Urinary bladder (tissue), 4 donors: ENCODE data around the gene CEP95. TPM values are rescaled to one million over a fixed set of nuclear protein-coding genes. Genes with fewer than 3 reads are reported as not detected.

Experiments used
- DNase-seq: peaks from one replicate; pipeline ENCODE4 v3.0.0-alpha.2; 2015; ENCODE audit errors: extremely low spot score
- H3K27ac ChIP-seq: one replicate; pipeline ENCODE4 v1.5.1; 2013; ENCODE audit warnings: low read depth, mild to moderate bottlenecking, moderate library complexity
- H3K36me3 ChIP-seq: one replicate; pipeline ENCODE4 v1.6.1; 2013; ENCODE audit warnings: mild to moderate bottlenecking, moderate library complexity; ENCODE audit not compliant: insufficient read depth
- H3K4me1 ChIP-seq: one replicate; pipeline ENCODE4 v1.6.1; 2013; ENCODE audit warnings: mild to moderate bottlenecking, moderate library complexity; ENCODE audit not compliant: insufficient read depth
- H3K4me3 ChIP-seq: one replicate; pipeline ENCODE4 v1.5.1; 2013; ENCODE audit warnings: low read depth, low read length
- WGBS: extraction: QIAGEN DNeasy Blood & Tissue Kit; methylation state at CpG from one replicate; pipeline ENCODE4 v1.1.7; 2013; 5-methylcytosine and 5-hydroxymethylcytosine counted together
- polyA plus RNA-seq: library from polyadenylated mRNA; stranded (reverse); fragments of 200-250 nt; gene quantifications from one replicate; pipeline ENCODE4 v1.2.3, GENCODE V29; 2013
- total RNA-seq: library from RNA; depleted of rRNA; stranded (reverse); fragments of >200 nt; gene quantifications from one replicate; pipeline ENCODE4 v1.2.3, GENCODE V29; 2014
- donor health status: healthy with polysubstance abuse.
- donor health status: healthy.

CEP95 gene
- total and polyA plus RNA-seq, 2 donors: 26.7 to 105 TPM

- Histone ChIP-seq H3K4me1 (no peaks in the 10 kb centered on the region), H3K36me3 (peaks cover 10% of the 10 kb centered on the region), H3K27ac (peak overlapping the region; percentile 5)
Observed at GRCh38 chr17:64499805-64500486, 6.8 kb upstream of the CEP95 start.

GRCh38 chr17:64500487-64500859 is 6.3 kb upstream of the CEP95 start:
- no peak for DNase-seq
- Histone ChIP-seq H3K27ac (no peak overlapping the region), H3K36me3 (peaks cover 10% of the 10 kb centered on the region), H3K4me3 (no peak overlapping the region), H3K4me1 (no peaks in the 10 kb centered on the region)
- WGBS: 87% methylated on average over 8 of the region's 8 CpGs

More at GRCh38 chr17:64499805-64500486, 6.8 kb upstream of the CEP95 start:
- H3K4me3 ChIP-seq: no peak overlapping the region
- WGBS: 78% methylated on average over 6 of the region's 6 CpGs
- no peak for DNase-seq

GRCh38 chr17:64500862-64501765 is 5.7 kb upstream of the CEP95 start:
- DNase-seq: no peak
- Histone ChIP-seq H3K36me3 (peaks cover 10% of the 10 kb centered on the region), H3K4me3 (no peak overlapping the region), H3K4me1 (no peaks in the 10 kb centered on the region), H3K27ac (no peak overlapping the region)
- 81% methylated on average over 11 of the region's 11 CpGs for WGBS

DNA sequence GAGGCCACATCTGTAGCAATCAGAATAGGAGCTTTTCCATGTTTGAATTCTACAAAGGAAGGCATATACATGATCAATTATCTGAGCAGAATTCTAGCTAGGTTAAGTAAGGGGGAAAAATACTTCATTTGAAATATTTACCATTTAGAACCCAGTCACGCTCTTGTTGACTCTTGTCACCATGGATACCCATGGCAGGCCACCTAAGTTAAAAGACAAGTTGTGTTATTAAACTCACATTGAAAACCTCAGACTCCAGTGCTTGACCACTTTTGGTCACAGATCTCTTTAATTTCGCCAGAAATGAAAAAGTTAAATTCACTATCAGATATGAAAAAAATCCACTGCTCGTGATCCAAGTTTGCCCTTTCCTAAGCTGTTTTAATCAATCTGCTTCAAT is 4.8 kb upstream of the CEP95 start:
- WGBS: 70% methylated on average over 3 of the region's 3 CpGs
- DNase-seq: no peak
- no peaks in the 10 kb centered on the region for H3K4me1 ChIP-seq
- no peak overlapping the region for H3K27ac ChIP-seq
- peaks cover 10% of the 10 kb centered on the region for H3K36me3 ChIP-seq
- no peak overlapping the region for H3K4me3 ChIP-seq

DNA sequence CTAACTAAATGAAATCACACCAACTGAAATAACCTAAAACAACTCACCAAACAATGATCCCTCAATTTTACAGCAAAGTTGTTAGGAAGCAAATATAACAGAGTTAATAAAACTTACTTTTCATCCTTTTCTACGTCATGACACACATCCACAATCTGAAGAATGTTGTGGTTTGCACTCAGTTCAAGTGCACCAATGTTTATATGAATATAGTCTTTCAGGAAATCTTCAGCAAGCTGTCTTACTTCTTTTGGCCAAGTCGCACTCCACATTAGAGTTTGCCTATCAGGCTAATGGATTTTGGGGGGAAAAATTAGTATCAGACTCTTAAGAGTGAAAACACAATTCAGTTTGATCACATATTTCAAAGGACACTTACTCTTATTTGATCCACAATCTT is 4.0 kb upstream of the CEP95 start:
- Histone ChIP-seq H3K27ac (no peak overlapping the region), H3K36me3 (peaks cover 10% of the 10 kb centered on the region), H3K4me1 (no peaks in the 10 kb centered on the region), H3K4me3 (no peak overlapping the region)
- no peak for DNase-seq
- 65% methylated on average over 2 of the region's 2 CpGs for WGBS

GRCh38 chr17:64503341-64503740 is 3.4 kb upstream of the CEP95 start:
- DNase-seq: no peak
- peaks cover 9% of the 10 kb centered on the region for H3K36me3 ChIP-seq
- 80% methylated on average over 5 of the region's 5 CpGs for WGBS
- H3K27ac ChIP-seq: no peak overlapping the region
- H3K4me1 ChIP-seq: no peaks in the 10 kb centered on the region
- H3K4me3 ChIP-seq: no peak overlapping the region

- no peak for DNase-seq
- WGBS: 31% methylated on average over 7 of the region's 7 CpGs
- Histone ChIP-seq H3K36me3 (peaks cover 9% of the 10 kb centered on the region), H3K4me1 (no peaks in the 10 kb centered on the region), H3K27ac (no peak overlapping the region), H3K4me3 (peak overlapping the region; percentile 91)
Observed at GRCh38 chr17:64503821-64504768, 2.7 kb upstream of the CEP95 start.

DNA sequence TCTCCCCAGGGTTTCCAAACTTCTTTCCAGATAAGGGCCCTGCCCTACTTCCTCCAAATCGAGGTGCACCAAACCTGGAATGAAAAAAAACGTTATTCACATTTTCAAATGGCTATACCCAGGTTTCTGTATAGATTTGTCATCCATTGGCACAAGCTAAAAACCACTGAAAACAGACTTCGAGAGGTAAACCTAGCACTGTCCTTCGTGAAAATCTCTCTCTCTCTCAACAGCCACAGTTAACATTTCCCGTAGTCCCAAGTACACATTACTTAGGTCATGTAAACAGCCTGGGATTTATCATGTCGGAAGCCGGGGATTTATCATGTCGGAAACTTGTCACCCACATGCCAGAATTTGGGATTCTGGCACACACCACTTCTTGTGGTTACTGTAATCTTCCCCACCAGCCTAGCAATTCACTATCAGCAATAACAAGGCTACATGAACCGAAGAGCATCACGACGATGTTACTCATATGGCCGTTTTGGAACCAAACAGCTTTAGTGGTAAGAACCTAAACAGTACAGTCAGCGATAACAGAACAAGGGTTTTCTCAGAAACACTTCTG is 1.9 kb upstream of the CEP95 start:
- DNase-seq: peak; percentile 20
- peak overlapping the region; percentile 91 for H3K4me3 ChIP-seq
- peak overlapping the region; percentile 38 for H3K27ac ChIP-seq
- H3K36me3 ChIP-seq: peaks cover 8% of the 10 kb centered on the region
- under 1% methylated on average over 13 of the region's 13 CpGs for WGBS
- H3K4me1 ChIP-seq: no peaks in the 10 kb centered on the region

DNA sequence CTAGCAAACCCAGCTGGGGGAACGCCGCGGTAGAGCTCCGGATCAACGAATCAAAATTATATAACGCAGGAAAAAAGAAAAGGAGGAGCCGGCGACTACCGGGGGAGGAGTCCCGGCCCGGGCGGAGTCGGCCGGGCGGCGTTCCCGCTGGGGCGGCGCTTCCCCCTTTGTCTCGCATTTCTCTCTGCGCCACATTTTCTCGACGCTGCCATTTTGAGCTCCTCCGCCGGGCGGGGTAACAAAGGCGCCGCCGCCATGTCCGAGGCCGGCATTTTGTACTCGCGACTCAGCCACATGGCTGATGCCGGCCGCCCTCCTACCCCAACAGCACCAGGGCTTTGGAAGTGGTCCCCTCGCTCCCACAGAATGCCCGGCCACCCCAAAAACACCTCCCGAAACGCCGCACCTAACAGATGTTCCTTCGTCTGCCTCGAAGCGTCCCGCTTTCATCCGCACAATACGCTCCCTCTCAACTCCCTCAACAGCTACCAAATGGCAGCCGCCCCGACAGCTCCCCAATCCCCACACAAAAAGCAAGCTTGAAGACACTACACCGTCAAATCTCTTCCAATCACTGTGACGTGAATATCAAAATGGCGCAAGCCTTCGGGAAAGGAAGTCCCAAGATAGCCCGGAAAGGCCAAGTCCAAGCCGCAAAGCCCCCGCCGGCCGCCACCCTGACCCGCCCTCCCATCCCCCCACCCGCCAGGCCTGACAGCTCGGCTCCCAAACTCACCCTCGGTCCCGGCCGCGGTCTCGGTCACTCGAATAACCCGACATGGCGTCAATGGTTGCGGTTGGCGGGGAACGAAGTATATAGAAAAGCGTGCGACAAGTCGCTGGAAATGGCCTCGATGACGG is 1.2 kb upstream of the CEP95 start:
- DNase-seq: peak; percentile 90
- under 1% methylated on average over 76 of the region's 76 CpGs for WGBS
- Histone ChIP-seq H3K4me1 (no peaks in the 10 kb centered on the region), H3K36me3 (peaks cover 8% of the 10 kb centered on the region), H3K4me3 (peak overlapping the region; percentile 91), H3K27ac (peak overlapping the region; percentile 99)

DNA sequence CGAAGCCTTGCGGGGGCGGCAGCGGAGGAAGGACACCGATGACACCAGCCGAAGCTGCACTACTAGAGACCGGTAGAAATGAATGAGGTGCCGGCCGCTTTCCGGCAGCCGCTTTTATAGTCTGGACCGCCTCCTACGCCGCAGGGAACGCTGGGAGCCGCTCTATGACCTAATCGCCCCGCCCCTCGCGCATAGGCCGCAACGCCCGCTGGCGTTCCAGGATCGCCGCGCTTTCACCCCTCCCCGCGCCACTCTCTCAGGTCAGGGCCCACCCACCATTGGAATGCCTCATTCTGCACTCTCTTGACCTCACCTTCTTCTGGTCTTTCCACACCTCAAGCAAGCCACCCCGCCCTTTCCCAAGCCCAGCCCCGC is 589 bp upstream of the CEP95 start, which contains the start of gene DDX5:
Gene DDX5 (minus strand): TSS at position 89 of the 375 bp plus-strand sequence. CDS start 170 bp downstream, outside the sequence.
- Histone ChIP-seq H3K4me1 (no peaks in the 10 kb centered on the region), H3K27ac (peak within 1 kb of the TSS; percentile 99), H3K36me3 (peaks cover 4% of the 10 kb centered on the region), H3K4me3 (peak within 1 kb of the TSS; percentile 91)
- DNase-seq: peak; percentile 93
- WGBS: under 1% methylated on average over 31 of the region's 31 CpGs

GRCh38 chr17:64507413-64507782 is 621 bp downstream of the CEP95 start:
- H3K4me1 ChIP-seq: no peaks in the 10 kb centered on the region
- peak overlapping the region; percentile 91 for H3K4me3 ChIP-seq
- WGBS: under 1% methylated on average over 13 of the region's 13 CpGs
- peak overlapping the region; percentile 83 for H3K27ac ChIP-seq
- no peaks in the 10 kb centered on the region for H3K36me3 ChIP-seq
- peak; percentile 62 for DNase-seq

- Histone ChIP-seq H3K27ac (no peak overlapping the region), H3K4me1 (no peaks in the 10 kb centered on the region), H3K4me3 (no peak overlapping the region), H3K36me3 (no peaks in the 10 kb centered on the region)
- WGBS: 70% methylated on average over 2 of the region's 2 CpGs
- DNase-seq: no peak
Observed at GRCh38 chr17:64508683-64509082, 1.9 kb downstream of the CEP95 start.
